OCI-LY3 (cell line): ENCODE results near the gene E2F6.

Source experiments
- H2AFZ ChIP-seq: fragments of 200-600, 300-600 bp; shearing (Covaris generic); 2 replicates; pipeline ENCODE4 v1.6.0; 2014; ENCODE audit warnings: antibody characterized with exemption, low read depth, low read length
- H3K27ac ChIP-seq: fragments of 200-600, 300-600 bp; sonication (generic); 2 replicates; pipeline ENCODE4 v1.5.1; 2014; ENCODE audit warnings: mild to moderate bottlenecking, low read length, moderate library complexity, mixed read lengths
- H3K27me3 ChIP-seq: fragments of 200-600, 300-600 bp; sonication (generic); 2 replicates; pipeline ENCODE4 v1.6.1; 2014; ENCODE audit warnings: low read depth, low read length, mixed read lengths
- H3K36me3 ChIP-seq: fragments of 200-600, 300-600 bp; sonication (generic); replicated peaks from 2 replicates; pipeline ENCODE3; 2014; ENCODE audit warnings: low read depth, low read length, mixed read lengths
- H3K4me1 ChIP-seq: fragments of 300-600, 200-600 bp; sonication (generic); 2 replicates; pipeline ENCODE4 v1.6.1; 2014; ENCODE audit warnings: low read length, mixed read lengths
- H3K4me2 ChIP-seq: fragments of 200-600, 300-600 bp; sonication (generic); 2 replicates; pipeline ENCODE4 v1.6.1; 2014; ENCODE audit warnings: low read length, mixed read lengths
- H3K4me3 ChIP-seq: fragments of 300-600, 200-600 bp; sonication (generic); 2 replicates; pipeline ENCODE4 v1.5.1; 2014; ENCODE audit warnings: antibody characterized with exemption, mild to moderate bottlenecking, low read length, moderate library complexity
- H3K79me2 ChIP-seq: fragments of 300-600, 200-600 bp; shearing (Covaris generic); 2 replicates; pipeline ENCODE4 v1.6.1; 2014; ENCODE audit warnings: mild to moderate bottlenecking, low read length, mixed read lengths
- H3K9ac ChIP-seq: fragments of 300-600, 200-600 bp; shearing (Covaris generic); 2 replicates; pipeline ENCODE4 v1.6.0; 2014; ENCODE audit warnings: mild to moderate bottlenecking, low read length, moderate library complexity
- H3K9me3 ChIP-seq: fragments of 200-600, 300-600 bp; shearing (Covaris generic); 2 replicates; pipeline ENCODE4 v1.6.1; 2014; ENCODE audit warnings: low read length, mixed read lengths; ENCODE audit not compliant: insufficient read depth
- H4K20me1 ChIP-seq: fragments of 200-600, 300-600 bp; sonication (generic); 2 replicates; pipeline ENCODE4 v1.6.1; 2016; ENCODE audit warnings: low read length, mixed read lengths; ENCODE audit not compliant: insufficient read depth
- CTCF ChIP-seq: fragments of 200-600, 300-600 bp; sonication (generic); IDR thresholded peaks from 2 replicates; pipeline ENCODE4 v1.5.1; 2014; ENCODE audit warnings: antibody characterized with exemption, low read length, low read depth
- EZH2phosphoT487 ChIP-seq: fragments of 200-600 bp; shearing (Covaris generic); IDR thresholded peaks from 2 replicates; pipeline ENCODE4 v1.6.1; 2018; ENCODE audit warnings: antibody characterized with exemption, mixed run types, low read depth

The E2F6 gene

GRCh38 chr2:11490194-11490593 lies 24.2 kb upstream of the E2F6 start:
- no peak overlapping the region for H3K4me3 ChIP-seq
- H3K79me2 ChIP-seq: no peaks in the 10 kb centered on the region
- H3K9me3 ChIP-seq: no peaks in the 10 kb centered on the region
- no peaks in the 10 kb centered on the region for H3K27me3 ChIP-seq
- no peaks in the 10 kb centered on the region for H4K20me1 ChIP-seq
- H2AFZ ChIP-seq: no peak overlapping the region
- no peak overlapping the region for H3K9ac ChIP-seq
- H3K4me1 ChIP-seq: no peaks in the 10 kb centered on the region
- no peak overlapping the region for H3K4me2 ChIP-seq
- H3K36me3 ChIP-seq: no peaks in the 10 kb centered on the region
- no peak for TF ChIP-seq CTCF
- no peak for TF ChIP-seq EZH2phosphoT487
- H3K27ac ChIP-seq: no peak overlapping the region

- H3K27me3 ChIP-seq: no peaks in the 10 kb centered on the region
- H3K9me3 ChIP-seq: no peaks in the 10 kb centered on the region
- no peaks in the 10 kb centered on the region for H4K20me1 ChIP-seq
- no peak overlapping the region for H3K27ac ChIP-seq
- H3K4me1 ChIP-seq: no peaks in the 10 kb centered on the region
- H2AFZ ChIP-seq: no peak overlapping the region
- no peaks in the 10 kb centered on the region for H3K36me3 ChIP-seq
- TF ChIP-seq EZH2phosphoT487 (no peak), CTCF (no peak)
- no peak overlapping the region for H3K4me2 ChIP-seq
- H3K9ac ChIP-seq: no peak overlapping the region
- H3K4me3 ChIP-seq: no peak overlapping the region
- H3K79me2 ChIP-seq: no peaks in the 10 kb centered on the region
Measured at GRCh38 chr2:11488809-11489208, 22.8 kb upstream of the E2F6 start.

GRCh38 chr2:11483806-11484617 lies 18.1 kb upstream of the E2F6 start:
- H3K27me3 ChIP-seq: no peaks in the 10 kb centered on the region
- H2AFZ ChIP-seq: no peak overlapping the region
- H3K36me3 ChIP-seq: no peaks in the 10 kb centered on the region
- no peak overlapping the region for H3K4me2 ChIP-seq
- no peak for TF ChIP-seq CTCF
- no peak for TF ChIP-seq EZH2phosphoT487
- H3K4me1 ChIP-seq: no peaks in the 10 kb centered on the region
- H3K79me2 ChIP-seq: no peaks in the 10 kb centered on the region
- no peak overlapping the region for H3K9ac ChIP-seq
- H3K9me3 ChIP-seq: no peaks in the 10 kb centered on the region
- H3K4me3 ChIP-seq: no peak overlapping the region
- H3K27ac ChIP-seq: no peak overlapping the region
- H4K20me1 ChIP-seq: no peaks in the 10 kb centered on the region

GRCh38 chr2:11482473-11483035 lies 16.6 kb upstream of the E2F6 start:
- no peak overlapping the region for H3K9ac ChIP-seq
- no peaks in the 10 kb centered on the region for H3K9me3 ChIP-seq
- no peak overlapping the region for H3K4me2 ChIP-seq
- peaks cover 2% of the 10 kb centered on the region; the same call in 1 of the 2 replicates for H3K4me1 ChIP-seq
- H3K4me3 ChIP-seq: no peak overlapping the region
- H3K27me3 ChIP-seq: no peaks in the 10 kb centered on the region
- no peak overlapping the region for H2AFZ ChIP-seq
- H3K27ac ChIP-seq: no peak overlapping the region
- TF ChIP-seq EZH2phosphoT487 (no peak), CTCF (no peak)
- no peaks in the 10 kb centered on the region for H3K79me2 ChIP-seq
- no peaks in the 10 kb centered on the region for H4K20me1 ChIP-seq
- H3K36me3 ChIP-seq: no peaks in the 10 kb centered on the region
